Fibroblast of gingiva (primary cell): ENCODE results near the gene HMOX1.
A peak's percentile ranks its signal among the peaks of the same experiment; 100 is the strongest.

Experiments
- DNase-seq: peaks from one replicate; pipeline ENCODE4 v3.0.0-alpha.2; 2011; ENCODE audit warnings: low read depth

Gene HMOX1

DNA sequence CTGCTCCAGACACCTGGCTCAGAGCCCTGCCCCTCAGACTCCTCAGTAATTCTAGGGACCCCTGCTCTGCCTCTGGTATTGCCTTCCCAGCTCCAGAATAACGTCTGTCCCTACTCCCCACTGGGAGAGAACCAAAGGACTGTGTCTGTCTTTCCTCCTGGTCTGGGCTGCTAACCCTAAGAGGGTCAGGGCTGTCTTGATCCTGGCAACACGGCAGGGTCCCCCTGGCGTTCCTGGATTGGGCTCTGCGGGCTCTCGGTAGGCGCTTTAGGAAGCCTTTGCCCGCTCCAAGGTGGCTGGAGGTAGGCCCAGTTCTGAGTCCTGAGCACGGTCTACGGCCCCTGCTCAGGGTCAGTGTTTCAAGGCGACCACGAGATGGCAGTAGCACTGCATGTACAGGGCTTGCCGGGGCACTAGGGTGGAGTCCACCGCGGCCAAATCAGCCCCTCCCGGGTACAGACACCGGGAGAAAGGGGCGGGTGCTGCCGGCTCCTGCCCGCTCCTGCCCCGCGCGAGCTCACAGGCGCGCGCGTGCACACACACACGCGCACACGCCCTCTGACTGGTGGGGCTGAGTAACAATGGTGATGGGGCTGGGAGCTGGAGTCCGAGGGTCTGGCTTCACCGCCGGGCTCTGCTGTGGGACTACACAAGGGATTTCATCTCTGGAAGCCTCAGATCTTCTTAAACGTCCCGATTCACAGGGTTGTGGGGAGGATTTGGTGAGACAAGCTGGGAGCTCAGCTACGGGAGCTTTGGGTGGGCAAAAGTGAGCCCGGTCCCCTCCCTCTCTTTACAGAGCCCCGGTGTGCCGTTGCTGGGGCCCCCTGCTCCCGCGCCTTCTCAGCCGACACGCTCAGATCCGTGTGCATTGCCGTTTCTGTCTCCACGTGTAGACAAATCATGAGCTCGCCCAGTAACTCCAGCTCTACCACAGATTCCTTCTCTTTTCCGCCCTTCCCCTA, 30.1 kb upstream of the HMOX1 start:
- DNase-seq: peak; percentile 91

DNA sequence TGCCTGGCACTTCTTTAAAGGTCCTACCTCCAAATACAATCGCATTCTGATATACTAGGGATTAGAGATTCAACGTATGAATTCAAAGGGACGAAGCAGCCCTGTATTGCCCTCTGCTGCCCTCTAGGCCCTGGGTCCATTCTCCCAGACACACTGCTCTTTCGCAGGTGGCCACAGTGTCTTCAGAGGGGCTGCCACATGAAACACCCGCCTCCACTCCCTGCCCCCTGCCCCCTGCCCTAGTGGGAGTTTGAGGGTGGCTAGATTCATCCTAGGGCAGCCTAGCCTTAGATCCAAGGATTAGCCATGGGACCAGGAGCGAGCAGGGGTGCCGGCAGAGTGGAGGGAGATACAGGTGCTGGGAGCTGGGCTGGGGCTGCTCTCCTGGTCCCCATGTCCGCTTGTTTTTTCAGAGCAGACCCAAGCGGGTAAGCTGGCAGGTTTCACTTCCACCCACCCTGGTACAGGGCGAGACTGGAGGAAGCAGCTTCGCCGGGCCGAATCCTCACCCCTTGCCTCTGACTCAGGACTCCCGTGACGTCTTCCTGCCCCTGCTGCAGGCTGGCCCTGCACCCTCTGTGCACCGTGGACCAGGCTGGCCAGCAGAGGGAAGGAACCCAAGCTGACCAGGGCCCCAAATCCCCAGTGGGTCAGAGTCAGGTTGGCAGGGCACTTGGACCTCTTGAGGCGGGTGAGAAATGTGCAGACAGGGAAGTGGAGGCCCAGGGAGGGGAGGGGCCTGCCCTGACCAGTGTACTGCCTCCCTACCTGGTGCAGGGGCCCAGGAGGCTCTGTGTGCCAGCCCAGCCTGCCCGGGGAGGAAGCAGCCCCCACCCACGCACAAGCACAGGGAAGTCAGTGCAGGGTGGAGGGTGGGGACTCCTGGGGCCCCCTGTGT, 28.4 kb upstream of the HMOX1 start:
- DNase-seq: peak; percentile 53

DNA sequence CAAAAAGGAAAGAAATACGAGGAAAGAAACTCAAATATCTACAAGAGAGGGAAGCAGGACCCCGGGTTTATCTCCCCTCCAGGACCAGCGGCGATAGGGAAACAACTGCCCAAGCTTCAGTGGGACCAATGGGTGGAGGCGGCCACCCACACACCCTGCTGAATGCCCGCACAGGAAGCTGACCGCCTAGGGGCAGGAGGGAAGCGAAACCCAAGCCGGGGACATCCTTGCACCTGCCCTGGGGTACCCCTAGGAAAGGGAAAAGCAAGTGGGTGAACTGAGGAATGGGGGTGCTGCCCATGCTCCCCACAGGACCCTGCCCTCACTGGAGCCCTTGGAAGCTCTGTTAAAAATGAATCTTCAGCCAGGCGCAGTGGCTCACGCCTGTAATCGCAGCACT, 27.6 kb upstream of the HMOX1 start:
- DNase-seq: no peak

DNA sequence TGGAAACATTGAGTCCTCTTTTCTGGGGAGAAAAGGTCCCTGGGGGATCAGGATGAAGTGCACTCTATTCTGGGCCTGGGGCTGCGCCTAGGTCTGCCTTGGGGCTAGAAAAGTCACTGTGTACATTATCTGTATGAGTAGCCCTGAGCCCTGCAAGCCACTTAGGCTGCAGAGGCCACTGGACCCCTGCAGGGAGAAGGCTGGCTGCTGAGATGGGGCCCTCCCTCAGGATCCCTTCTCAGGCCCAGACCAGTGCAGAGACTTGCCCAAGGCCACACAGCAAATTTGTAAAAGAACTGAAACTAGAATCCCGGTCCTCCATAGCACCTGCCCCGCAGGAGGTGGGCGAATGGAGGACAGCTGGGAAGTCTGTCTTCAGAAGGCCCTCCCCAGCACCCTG, 26.8 kb upstream of the HMOX1 start:
- no peak for DNase-seq

DNA sequence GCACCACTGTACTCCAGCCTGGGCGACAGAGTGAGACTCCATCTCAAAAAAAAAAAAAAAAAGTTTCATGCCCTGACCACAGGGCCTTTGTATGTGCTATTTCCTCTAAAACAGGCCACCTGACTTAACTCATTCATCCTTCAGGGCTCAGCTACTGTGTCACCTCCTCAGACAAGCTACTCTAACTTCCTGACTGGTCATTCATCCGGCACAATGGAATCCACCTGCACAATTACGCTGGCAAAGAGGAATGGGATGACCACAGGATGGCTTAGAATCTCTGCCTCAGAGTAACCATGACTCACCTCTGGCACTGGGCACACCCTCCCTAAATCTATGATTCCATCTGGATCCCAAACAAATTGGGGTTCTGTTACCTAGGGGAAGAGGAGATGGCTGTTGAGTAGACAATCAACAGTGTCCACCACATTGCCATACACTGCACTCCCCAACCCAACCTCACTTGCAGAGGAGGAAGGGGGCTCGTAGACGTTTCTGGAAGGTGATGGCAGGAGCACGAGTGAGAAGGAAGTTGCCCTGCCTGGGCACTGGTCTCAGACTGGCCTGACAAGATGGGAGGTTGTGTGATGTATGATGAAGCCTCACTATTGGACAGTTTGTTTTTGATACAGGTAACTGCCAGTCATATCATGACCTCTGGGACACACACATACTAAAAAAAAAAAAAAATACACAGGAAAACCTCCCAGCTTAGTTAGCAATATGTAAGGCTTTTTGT, 22.8 kb upstream of the HMOX1 start:
- DNase-seq: no peak

DNA sequence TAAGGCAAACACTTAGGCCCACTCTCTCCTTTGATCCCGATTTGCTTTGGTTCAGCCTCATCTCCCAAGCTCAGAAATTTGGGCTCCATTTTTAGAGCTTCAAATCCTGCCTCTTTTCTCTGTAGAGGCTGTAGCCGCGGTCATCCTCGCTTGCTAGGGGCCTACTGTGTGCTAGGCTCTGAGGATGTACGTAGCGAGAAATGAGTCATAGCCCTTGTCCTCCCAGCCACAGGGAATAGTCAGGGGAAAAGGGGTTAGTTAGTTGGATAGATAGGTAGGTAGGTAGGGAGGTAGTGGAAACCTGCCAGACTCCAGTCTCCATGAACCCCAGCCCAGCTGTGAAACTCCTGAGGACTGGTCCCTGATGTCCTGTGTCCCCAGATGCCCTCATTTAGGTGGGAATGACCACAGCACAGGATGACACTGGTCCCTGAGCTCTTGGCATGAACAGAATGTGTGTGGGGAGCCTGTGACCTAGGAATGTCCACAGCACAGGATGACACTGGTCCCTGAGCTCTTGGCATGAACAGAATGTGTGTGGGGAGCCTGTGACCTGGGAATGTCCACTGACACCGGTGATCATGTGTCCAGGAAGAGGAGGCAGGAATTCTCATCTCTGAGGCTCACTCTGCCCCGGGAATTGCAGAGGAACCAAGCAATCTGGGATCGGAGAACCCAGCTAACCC, 21.4 kb upstream of the HMOX1 start:
- DNase-seq: no peak

DNA sequence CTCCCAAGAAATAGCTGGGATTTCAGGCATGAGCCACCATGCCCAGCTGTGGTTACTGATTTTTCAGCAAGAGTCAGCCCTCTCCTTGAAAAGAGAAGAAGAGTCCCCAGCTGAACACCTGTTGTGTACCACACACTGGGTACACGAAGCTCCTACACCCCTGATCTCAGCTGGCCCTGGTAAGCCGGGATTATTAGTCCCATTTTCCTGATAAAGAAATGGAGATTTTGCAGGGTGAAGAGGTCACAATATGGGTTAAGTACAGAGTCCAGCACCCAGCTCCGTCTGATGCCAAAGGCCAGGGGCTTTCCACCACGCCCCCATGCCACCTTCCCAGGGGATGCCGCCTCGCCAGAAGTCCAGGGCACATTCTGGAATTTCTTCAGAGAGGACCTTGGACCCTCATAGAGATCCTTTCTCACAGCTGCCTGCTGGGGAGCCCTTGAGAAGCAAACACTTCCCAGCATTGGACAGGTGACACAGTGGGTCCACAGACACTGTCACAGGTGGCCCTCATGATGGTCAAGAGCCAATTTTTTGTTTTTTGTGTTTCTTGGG, 19.8 kb upstream of the HMOX1 start:
- no peak for DNase-seq

DNA sequence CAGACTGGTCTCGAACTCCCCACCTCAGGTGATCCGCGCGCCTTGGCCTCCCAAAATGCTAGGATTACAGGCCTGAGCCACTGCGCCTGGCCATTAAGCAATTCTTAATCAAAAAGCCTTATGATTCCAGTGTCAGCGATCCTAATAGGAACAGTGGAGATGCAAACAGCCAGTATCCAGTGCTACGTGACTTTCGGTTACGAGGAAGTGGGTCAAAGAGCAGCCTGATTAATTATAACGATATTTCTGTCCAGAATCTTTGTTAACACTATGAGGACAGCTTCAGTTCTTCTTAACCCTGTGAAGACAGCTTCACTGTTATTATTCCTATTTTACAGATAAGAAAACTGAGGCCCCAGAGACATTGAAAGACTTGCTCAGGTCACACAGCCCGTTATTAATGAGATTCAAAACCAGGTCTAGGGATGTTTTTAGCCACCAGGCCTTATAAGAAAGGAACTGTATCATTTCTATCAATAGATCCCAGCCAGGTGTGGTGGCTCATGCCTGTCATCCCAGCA, 17.3 kb upstream of the HMOX1 start:
- no peak for DNase-seq

DNA sequence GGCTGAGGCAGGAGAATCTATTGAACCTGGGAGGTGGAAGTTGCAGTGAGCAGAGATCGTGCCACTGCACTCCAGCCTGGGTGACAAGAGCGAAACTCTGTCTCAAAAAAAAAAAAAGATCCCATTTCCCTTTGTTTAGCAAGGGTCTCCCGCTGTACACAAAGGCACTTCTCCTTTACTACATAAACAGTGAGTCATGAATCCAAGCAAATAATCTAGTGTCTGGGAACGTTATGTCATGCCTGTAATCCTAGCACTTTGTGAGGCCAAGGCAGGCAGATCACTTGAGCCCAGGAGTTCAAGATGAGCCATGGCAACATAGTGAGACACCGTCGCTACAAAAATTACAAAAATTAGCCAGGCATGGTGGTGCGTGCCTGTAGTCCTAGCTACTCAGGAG, 16.7 kb upstream of the HMOX1 start:
- peak; percentile 76 for DNase-seq

DNA sequence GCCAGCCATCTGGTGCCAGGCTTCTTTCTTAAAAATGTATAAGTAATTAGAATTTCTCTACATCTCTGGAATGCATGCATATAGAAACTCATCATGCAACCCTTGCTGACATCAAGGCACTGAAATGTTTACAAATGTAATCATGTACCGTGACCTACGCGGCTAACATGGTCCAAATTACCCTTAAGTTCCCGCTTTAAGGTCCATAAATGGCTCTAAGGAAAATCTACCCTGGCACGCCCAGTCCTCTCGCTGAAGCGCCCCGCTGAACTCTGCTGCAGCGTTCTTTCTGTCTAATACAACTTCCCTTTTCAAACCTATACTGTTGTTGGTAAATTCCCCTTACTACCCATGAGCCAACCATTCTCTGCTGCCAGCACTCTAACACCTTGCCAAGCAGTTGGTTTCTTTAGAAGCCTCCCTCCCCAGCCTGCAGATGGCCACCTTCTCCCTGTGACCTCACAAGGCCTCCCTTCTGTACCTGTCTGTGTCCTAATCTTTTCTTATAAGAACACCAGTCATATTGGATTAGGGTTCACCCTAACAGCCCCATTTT, 13.5 kb upstream of the HMOX1 start:
- no peak for DNase-seq

DNA sequence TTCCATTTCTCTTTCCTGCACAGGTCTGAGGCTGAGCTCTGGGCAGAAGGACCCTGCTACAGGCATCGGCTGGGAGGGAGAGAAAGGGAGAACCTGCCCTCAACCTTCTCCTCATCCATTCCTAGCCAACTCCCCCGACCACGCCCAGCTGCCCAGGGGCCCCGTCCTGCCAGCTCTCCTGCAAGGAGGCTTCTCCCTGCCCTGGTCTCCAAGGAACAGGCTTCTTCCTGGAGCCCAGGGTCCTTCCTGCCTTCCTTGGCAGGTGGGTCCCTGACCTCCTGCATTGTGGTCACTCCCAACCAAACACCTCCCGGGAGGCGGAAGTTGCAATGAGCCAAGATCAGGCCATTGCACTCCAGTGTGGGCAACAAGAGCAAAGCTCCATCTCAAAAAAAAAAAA, 12.5 kb upstream of the HMOX1 start:
- DNase-seq: no peak

DNA sequence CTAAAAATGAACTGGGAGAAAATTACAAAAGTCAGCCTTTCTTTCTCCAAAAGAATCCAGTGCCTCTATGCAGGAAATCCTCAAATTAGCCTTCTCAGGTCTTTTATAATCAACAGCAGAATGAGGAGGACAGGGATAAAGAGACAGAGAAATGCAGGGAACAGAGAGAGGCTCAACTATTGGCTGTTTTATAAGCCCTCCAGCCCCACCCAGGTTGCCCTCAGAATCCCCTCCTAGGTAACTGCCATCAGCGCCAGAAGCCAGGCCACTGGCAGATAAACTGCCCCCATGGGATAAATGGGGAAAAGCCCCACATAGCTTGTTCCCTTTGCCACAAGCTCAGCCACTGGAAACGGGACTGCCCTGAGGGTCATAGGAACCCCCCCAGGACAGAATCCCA, 10.9 kb upstream of the HMOX1 start:
- DNase-seq: no peak

DNA sequence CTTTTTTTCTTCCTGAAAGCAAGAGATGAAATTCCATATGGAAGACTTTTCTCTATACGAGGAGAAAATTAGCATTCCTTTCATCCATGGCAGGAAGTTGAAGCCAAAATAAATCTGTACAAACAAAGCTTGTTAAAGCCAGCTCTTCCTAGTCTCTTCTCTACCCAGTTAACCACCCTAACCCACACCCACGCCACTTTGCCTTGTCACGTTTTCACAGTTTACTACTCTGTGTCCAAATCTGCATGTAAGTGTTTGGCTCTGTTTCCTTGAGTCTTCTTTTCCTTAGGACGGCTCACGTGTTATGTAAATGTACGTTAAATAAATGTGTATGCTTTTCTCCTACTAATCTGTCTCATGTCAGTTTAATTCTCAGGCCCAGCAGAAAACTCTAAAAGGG, 7.1 kb upstream of the HMOX1 start:
- DNase-seq: no peak

DNA sequence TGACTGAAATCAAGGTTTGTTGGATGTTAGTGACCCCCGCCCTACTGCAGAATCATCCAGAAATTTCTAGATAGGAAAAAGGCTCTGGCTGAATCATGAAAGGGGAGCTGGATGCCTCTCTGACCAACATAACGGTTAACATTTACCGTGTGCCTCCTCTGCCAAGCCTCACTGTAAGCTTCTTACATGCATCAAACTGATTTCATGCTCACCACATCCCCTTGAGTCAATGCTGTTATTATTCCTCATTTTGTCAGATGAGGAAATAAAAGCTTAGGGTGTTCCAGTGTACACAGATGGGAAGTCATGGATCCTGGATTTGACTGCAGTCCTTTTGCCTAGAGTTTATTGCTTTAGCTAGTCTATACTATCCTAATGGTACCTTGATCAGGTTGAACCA, 5.9 kb upstream of the HMOX1 start:
- no peak for DNase-seq

DNA sequence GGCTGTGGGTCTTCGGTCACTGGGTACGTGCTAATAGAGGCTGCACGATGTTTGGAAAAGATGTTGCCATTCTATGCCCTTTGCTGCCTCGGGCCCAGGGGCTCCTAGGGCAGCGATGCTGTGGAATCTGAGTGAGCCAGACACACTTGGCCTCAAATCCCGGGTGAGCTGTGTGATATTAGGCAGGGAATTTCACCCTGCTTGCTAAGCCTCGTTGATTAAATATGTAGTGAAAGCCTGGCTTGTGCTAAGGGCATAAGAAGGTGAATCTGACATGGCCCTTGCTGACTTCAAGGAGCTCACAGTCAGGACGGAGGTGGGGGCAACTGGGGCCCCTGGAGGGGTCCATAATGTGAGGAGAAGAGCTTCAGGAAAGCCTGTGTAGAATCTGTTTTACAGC, 5.4 kb upstream of the HMOX1 start:
- DNase-seq: no peak

DNA sequence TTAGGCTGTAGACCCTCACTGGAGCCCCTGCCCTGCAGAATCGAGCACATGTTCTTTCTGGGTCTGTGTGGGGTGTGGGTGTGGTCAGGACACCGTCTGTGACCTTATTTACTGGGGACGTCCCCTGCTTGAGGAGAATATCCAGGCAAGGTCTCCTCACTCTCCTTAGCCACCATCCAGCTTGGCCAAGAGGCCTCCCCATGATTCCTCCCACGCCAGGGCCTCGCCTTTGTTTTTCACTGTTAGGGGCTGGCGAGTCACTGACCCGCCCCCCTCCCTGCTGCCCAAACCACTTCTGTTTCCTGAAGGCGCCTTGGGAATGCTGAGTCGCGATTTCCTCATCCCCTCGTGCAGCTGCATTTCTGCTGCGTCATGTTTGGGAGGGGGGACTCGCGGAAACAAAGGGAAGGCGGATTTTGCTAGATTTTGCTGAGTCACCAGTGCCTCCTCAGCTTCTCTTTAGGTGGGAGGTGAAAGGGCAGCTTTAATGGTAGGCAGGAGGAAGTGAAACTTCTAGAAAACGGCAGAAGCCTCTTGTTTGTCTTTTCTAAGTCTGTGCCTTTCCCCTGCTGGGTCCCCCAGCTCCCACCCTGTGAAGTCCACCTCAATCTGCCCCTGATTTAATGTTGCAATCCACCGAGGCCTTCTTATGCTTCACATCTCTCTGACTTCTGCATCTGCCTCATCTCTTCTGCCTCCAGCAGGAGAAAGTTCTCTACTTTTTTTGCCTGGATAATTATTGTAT, 4.0 kb upstream of the HMOX1 start:
- peak; percentile 99 for DNase-seq

DNA sequence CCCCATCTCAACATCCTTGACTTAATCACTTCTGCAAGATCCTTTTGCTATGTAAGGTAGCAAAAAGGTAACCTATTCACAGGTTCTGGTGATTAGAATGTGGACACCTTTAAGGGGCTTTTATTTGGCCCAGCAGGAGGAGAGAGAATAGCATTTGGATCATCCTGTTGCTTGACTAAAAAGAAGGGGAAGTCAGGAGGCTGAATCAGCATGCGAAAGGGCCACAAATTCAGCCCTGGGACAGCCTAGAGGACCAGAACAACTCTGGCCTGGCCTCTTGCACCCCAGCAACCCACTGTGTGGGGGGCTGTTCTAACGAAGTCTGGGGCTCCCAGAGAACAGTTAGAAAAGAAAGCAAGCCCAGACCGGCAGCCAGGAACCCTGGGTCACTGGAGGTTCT, 3.2 kb upstream of the HMOX1 start:
- no peak for DNase-seq

DNA sequence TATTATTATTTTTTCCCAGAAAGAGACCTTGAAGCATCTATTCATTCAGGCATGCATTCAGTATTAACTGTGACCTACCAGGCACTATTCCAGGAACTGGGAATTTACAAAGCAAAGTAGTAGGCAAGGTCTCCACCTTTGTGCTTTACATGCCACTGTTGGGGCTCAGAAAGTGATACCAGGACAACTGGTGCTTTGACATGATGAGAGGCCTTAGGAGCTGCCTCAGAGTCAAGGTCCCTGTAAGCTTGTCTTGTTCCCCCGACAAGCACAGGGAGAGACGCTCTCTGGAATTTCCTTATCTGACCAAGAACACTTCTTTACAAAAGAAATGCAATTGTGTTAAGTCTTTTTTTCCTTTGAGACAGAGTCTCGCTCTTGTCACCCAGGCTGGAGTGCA, 2.3 kb upstream of the HMOX1 start:
- no peak for DNase-seq

DNA sequence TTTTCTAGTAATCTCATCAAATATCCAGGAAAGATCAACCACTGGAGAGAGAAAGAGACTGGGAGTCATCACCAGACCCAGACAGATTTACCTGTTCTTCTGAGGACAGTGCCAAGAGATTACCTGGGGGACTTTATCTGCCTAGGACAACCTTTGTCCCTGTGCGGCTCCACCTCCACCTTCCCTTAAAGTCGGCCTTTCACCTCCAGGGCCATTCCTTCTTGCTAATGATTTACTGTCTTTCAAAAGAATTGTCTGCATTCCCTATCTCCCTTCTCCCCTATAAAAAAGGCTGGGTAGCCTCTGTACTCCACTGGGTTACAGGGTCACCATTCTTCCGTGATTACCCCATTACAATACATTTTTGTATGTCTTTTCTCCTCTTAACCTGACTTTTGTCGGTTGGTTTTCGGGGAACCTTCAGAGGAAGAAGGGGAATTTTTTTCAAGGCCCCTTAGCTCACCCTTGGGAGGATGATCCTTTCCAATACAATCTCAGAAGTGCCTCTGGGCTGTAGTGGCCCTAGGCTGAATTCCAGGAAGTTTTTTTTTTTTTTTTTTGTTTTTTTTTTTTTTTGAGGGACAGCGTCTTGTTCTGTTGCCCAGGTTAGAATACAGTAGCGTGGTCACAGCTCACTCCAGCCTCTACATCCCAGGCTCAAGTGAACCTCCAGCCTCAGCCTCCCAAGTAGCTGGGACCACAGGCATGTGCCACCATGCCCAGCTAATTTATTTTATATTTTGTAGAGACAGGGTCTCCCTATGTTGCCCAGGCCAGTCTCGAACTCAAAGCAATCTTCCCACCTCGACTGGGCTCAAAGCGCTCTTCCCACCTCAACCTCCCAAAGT, 1.5 kb upstream of the HMOX1 start:
- no peak for DNase-seq
